ENCODE measurements around the gene JMY. TPM values are rescaled to one million over a fixed set of nuclear protein-coding genes. Genes with fewer than 3 reads are reported as not detected.

The JMY gene
- total RNA-seq, 1 experiment from 2014 or later, result 15.2 TPM

GRCh38 chr5:79227484-79228025, 8.4 kb upstream of the JMY start:
- Histone ChIP-seq H3T11ph (ENCODE audit: low read length) (no peak overlapping the region), H3K9me3 (ENCODE audit: control insufficient read depth, low read depth, low read length) (no peaks in the 10 kb centered on the region), H2AFZ (ENCODE audit: low read length) (no peak overlapping the region), H3K4me1 (ENCODE audit: insufficient read depth, low read length) (no peaks in the 10 kb centered on the region), H2AK5ac (ENCODE audit: insufficient read length, low read length) (no peak overlapping the region), H3K18ac (ENCODE audit: insufficient read length, low read depth, low read length) (no peak overlapping the region), H4K91ac (ENCODE audit: insufficient read length, low read depth, low read length) (no peak overlapping the region), H2BK5ac (ENCODE audit: insufficient read length, low read length) (no peak overlapping the region), H2BK12ac (ENCODE audit: insufficient read length, low read depth, low read length) (no peak overlapping the region), H4K8ac (replicated peaks; ENCODE audit: insufficient read length, low read depth, low read length) (no peak overlapping the region), H4K5ac (ENCODE audit: insufficient read length, low read depth, low read length) (no peak overlapping the region), H3K79me2 (ENCODE audit: insufficient read depth, low read length) (no peaks in the 10 kb centered on the region), H3K56ac (ENCODE audit: insufficient read length, low read depth, low read length) (no peak overlapping the region), H3K23me2 (ENCODE audit: insufficient read length, low read depth, low read length, poor library complexity, severe bottlenecking) (no peaks in the 10 kb centered on the region), H3K27ac (ENCODE audit: insufficient read length, low read depth, low read length) (no peak overlapping the region), H3K27me3 (ENCODE audit: insufficient read depth, low read length) (no peaks in the 10 kb centered on the region), H4K20me1 (ENCODE audit: control insufficient read depth, insufficient read depth, insufficient read length) (no peaks in the 10 kb centered on the region), H3K4me2 (ENCODE audit: insufficient read depth, insufficient read length, low read length) (no peak overlapping the region), H3K9ac (ENCODE audit: extremely low read depth, insufficient read length, low read length) (no peak overlapping the region), H2BK15ac (ENCODE audit: low read depth, low read length) (no peak overlapping the region), H3K4ac (ENCODE audit: low read depth, low read length) (no peak overlapping the region), H2BK20ac (ENCODE audit: low read depth, low read length, poor library complexity, severe bottlenecking) (no peak overlapping the region), H3K14ac (ENCODE audit: insufficient read depth, low read length) (no peak overlapping the region), H2BK120ac (ENCODE audit: low read depth, low read length, poor library complexity, severe bottlenecking) (no peak overlapping the region), H3K79me1 (ENCODE audit: insufficient read depth, low read depth, low read length, poor library complexity, severe bottlenecking) (no peaks in the 10 kb centered on the region), H3K23ac (ENCODE audit: insufficient read length, low read depth, low read length) (no peak overlapping the region)
- Mint-ChIP-seq H3K4me3 (no peak overlapping the region; a peak in 1 of 5 replicates), H3K36me3 (ENCODE audit: insufficient read depth in 1 of 3, low read depth in 3 of 3) (peaks cover 0 to 5% (median 0%) of the 10 kb centered on the region in 3 experiments; a peak in 2 of 7 replicates), H3K27me3 (ENCODE audit: low read depth) (no peaks in the 10 kb centered on the region; the same call in 1 of the 2 replicates), H3K9me3 (no peaks in the 10 kb centered on the region), H3K27ac (no peak overlapping the region; a peak in 2 of 7 replicates), H3K4me1 (no peaks in the 10 kb centered on the region; a peak in 1 of 4 replicates)
- DNase-seq, result no peak
- no CpG with 5 or more reads among the region's 4 CpGs for WGBS (ENCODE audit: extremely low coverage, insufficient read length, low lambda C conversion rate)
- no peak for TF ChIP-seq CTCF (conservative IDR thresholded peaks at IDR 0.05)
